PFSK-1 (cell line): ENCODE results near the gene PEX7.

ENCODE experiments used
- FOXP2 ChIP-seq: optimal IDR thresholded peaks from 2 replicates; pipeline ENCODE3; 2011; ENCODE audit warnings: borderline replicate concordance, control low read depth, inconsistent platforms; ENCODE audit not compliant: insufficient read depth; ENCODE audit errors: extremely low read length, extremely low read depth
- POLR2AphosphoS5 ChIP-seq: IDR thresholded peaks from 2 replicates; pipeline ENCODE4 v1.6.1; 2012; ENCODE audit warnings: low read depth, mild to moderate bottlenecking, control low read depth, low read length, moderate library complexity
- REST ChIP-seq, 2 experiments: IDR thresholded peaks; 2 replicates each; pipeline versions ENCODE4 v1.6.1 to v1.8.0; 2011 to 2012; ENCODE audit warnings: low read depth in 2 of 2, low read length in 2 of 2, control low read depth in 1 of 2, inconsistent platforms in 1 of 2, mild to moderate bottlenecking in 1 of 2, moderate library complexity in 1 of 2; ENCODE audit not compliant: insufficient read depth in 1 of 2
- SIN3A ChIP-seq: IDR thresholded peaks from 2 replicates; pipeline ENCODE4 v1.6.1; 2012; ENCODE audit warnings: mild to moderate bottlenecking, low read length, moderate library complexity, borderline replicate concordance; ENCODE audit not compliant: insufficient read depth
- TAF1 ChIP-seq: IDR thresholded peaks from 2 replicates; pipeline ENCODE4 v1.6.1; 2012; ENCODE audit warnings: low read length, control low read depth, borderline replicate concordance; ENCODE audit not compliant: insufficient read depth

The PEX7 gene

GRCh38 chr6:136795996-136796395, 26.4 kb upstream of the PEX7 start:
- TF ChIP-seq SIN3A (no peak), POLR2AphosphoS5 (no peak), FOXP2 (no peak), TAF1 (no peak), REST (IDR thresholded peaks at IDR 0.05; ENCODE audit: insufficient read depth in 1 of 2, low read depth in 2 of 2, low read length in 2 of 2) (no peak)

- TF ChIP-seq POLR2AphosphoS5 (no peak), REST (IDR thresholded peaks at IDR 0.05; ENCODE audit: insufficient read depth in 1 of 2, low read depth in 2 of 2, low read length in 2 of 2) (no peak), FOXP2 (no peak), SIN3A (no peak), TAF1 (no peak)
Observed at GRCh38 chr6:136798044-136798443, 24.3 kb upstream of the PEX7 start.

GRCh38 chr6:136801581-136801980, 20.8 kb upstream of the PEX7 start:
- no peak for TF ChIP-seq POLR2AphosphoS5

- TF ChIP-seq POLR2AphosphoS5, result no peak
- no peak for TF ChIP-seq REST (IDR thresholded peaks at IDR 0.05; ENCODE audit: insufficient read depth in 1 of 2, low read depth in 2 of 2, low read length in 2 of 2)
- TF ChIP-seq FOXP2, result no peak
- no peak for TF ChIP-seq SIN3A
- TF ChIP-seq TAF1, result no peak
Observed at GRCh38 chr6:136803608-136804007, 18.8 kb upstream of the PEX7 start.

- TF ChIP-seq SIN3A (no peak), TAF1 (no peak), REST (IDR thresholded peaks at IDR 0.05; ENCODE audit: insufficient read depth in 1 of 2, low read depth in 2 of 2, low read length in 2 of 2) (no peak), POLR2AphosphoS5 (no peak), FOXP2 (no peak)
Observed at GRCh38 chr6:136809091-136809860, 13.1 kb upstream of the PEX7 start.
